Heart right ventricle (tissue), 16 donors: ENCODE measurements around the gene KLF17. TPM values are rescaled to one million over a fixed set of nuclear protein-coding genes. Genes with fewer than 3 reads are reported as not detected.

ENCODE experiments used
- ATAC-seq, 8 donors: fragments of 200-7000 bp; cut with Tn5 transposase; one replicate each; pipeline ENCODE4 v1.9.1; 2020; ENCODE audit warnings: mild to moderate bottlenecking in 8 of 8, moderate library complexity in 8 of 8, moderate number of reproducible peaks in 1 of 8
- DNase-seq, 2 donors: peaks; one replicate each; pipeline ENCODE4 v3.0.0-alpha.2; 2020
- H3K27ac ChIP-seq, 10 donors: fragments of 200-600 bp; sonication (generic) in 2 of 10; one replicate each; pipeline versions ENCODE4 v1.5.0 to v1.8.0; 2020 to 2022; ENCODE audit warnings: mild to moderate bottlenecking in 3 of 10
- H3K27me3 ChIP-seq, 7 donors: fragments of 200-600 bp; one replicate each; pipeline ENCODE4 v1.8.0; 2021 to 2022; ENCODE audit warnings: mild to moderate bottlenecking in 2 of 7
- H3K36me3 ChIP-seq, 9 donors: fragments of 200-600 bp; sonication (generic) in 1 of 9; one replicate each; pipeline versions ENCODE4 v1.5.0 to v1.8.0; 2020 to 2022; ENCODE audit warnings: mild to moderate bottlenecking in 2 of 9
- H3K4me1 ChIP-seq, 9 donors: fragments of 200-600 bp; sonication (generic) in 1 of 9; one replicate each; pipeline versions ENCODE4 v1.5.0 to v1.8.0; 2020 to 2022; ENCODE audit warnings: mild to moderate bottlenecking in 4 of 9
- H3K4me3 ChIP-seq, 10 donors: fragments of 200-600 bp; sonication (generic) in 2 of 10; one replicate each; pipeline versions ENCODE4 v1.5.0 to v1.8.0; 2020 to 2022; ENCODE audit warnings: mild to moderate bottlenecking in 7 of 10, moderate library complexity in 2 of 10
- H3K9me3 ChIP-seq, 11 donors: fragments of 200-600 bp in 10 of 11; sonication (generic) in 2 of 11; one replicate each; pipeline versions ENCODE4 v1.5.0 to v1.8.0; 2013 to 2022; ENCODE audit warnings: mild to moderate bottlenecking in 2 of 11, control low read depth in 1 of 11, moderate library complexity in 1 of 11
- CTCF ChIP-seq, 9 donors: fragments of 200-600 bp; sonication (generic) in 2 of 9; IDR thresholded peaks; one replicate each; pipeline versions ENCODE4 v1.5.0 to v1.8.0; 2021 to 2022; ENCODE audit warnings: antibody characterized with exemption in 9 of 9, mild to moderate bottlenecking in 5 of 9, moderate library complexity in 1 of 9
- WGBS, 2 donors: extraction: QIAGEN DNeasy Blood & Tissue Kit; methylation state at CpG; one replicate each; pipeline ENCODE4 v1.1.7; 2013; ENCODE audit warnings: inconsistent platforms in 1 of 2; 5-methylcytosine and 5-hydroxymethylcytosine counted together
- intact Hi-C, 10 donors: fragments of 100-400 bp; cut with DNase I; formaldehyde crosslinking; loops; one replicate each; pipeline versions ENCODE4 v1.11.1 to v1.14.2; 2022
- polyA plus RNA-seq, 2 donors: library from polyadenylated mRNA; stranded (reverse); fragments of 200-250 nt; gene quantifications; one replicate each; pipeline ENCODE4 v1.2.3, GENCODE V29; 2013
- total RNA-seq, 10 donors: library from RNA; stranded (reverse); fragmentation: NEBNext Ultra II Directional in 3 of 10; extraction: Animal tissue kit (Norgen Biotek cat#: 25700) in 3 of 10; gene quantifications; one replicate each; pipeline versions ENCODE4 v1.2.1 to v1.2.4, GENCODE V29; 2021 to 2023
- donor health status: Arrhythmogenic right ventricular cardiomyopathy.
- donor health status: ischemic (EF 13 %, LVEDD 7.1; RV severe dilation, severe dysfunction).
- donor health status: healthy with polysubstance abuse.
- donor health status: DM: no; HTN: yes; CAD: no.
- donor health status: DM: no; HTN: no; CAD: no.
- donor health status: ischemic (EF 25% LVEDD 6.9; RV normal size, moderate dysfunction).
- donor health status: ischemic (EF 25% LVEDD 5.7; RV mildly dilated, moderate dysfunction).
- donor health status: healthy.
- donor health status: DM: yes; HTN: yes; CAD: no.
- donor health status: Ischemic cardiomyopathy.
- donor health status: ischemic (EF 35%, LVEDD 5.7; RV mildly dilated, moderate dysfunction).
- donor health status: nonischemic (EF 11% LVEDD 7.7; RV severe dilation, severe dysfunction).
- donor health status: DM: yes; HTN: yes; CAD: no.
- donor health status: PGD.
- donor health status: ischemic (EF 29% LVEDD 5.4; RV normal size, mild dysfunction).
- donor health status: nonischemic (EF 23%, LVEDD 6.1; RV moderate dilation, normal function).

The KLF17 gene
- total and polyA plus RNA-seq, 12 donors = 0.01 to 0.12 TPM; not detected in 10

GRCh38 chr1:44108971-44109370 lies 9.7 kb upstream of the KLF17 start:
- no peak for DNase-seq
- H3K4me1 ChIP-seq = no peaks in the 10 kb centered on the region
- 94 to 97% methylated on average over 1 of the region's 1 CpG for WGBS, 2 donors
- intact Hi-C loops = no loop called here
- TF ChIP-seq CTCF (IDR thresholded peaks at IDR 0.05) = no peak
- no peak for ATAC-seq
- peaks cover 0 to 40% (median 8%) of the 10 kb centered on the region in 7 donors for H3K27me3 ChIP-seq
- no peaks in the 10 kb centered on the region for H3K9me3 ChIP-seq
- H3K27ac ChIP-seq = no peak overlapping the region
- no peak overlapping the region for H3K4me3 ChIP-seq
- H3K36me3 ChIP-seq = no peaks in the 10 kb centered on the region

- no peaks in the 10 kb centered on the region for H3K36me3 ChIP-seq
- no peaks in the 10 kb centered on the region for H3K9me3 ChIP-seq
- no peak overlapping the region for H3K4me3 ChIP-seq
- WGBS, 2 donors = 94% methylated on average over 5 of the region's 5 CpGs
- TF ChIP-seq CTCF (IDR thresholded peaks at IDR 0.05) = no peak
- H3K27ac ChIP-seq = no peak overlapping the region
- H3K27me3 ChIP-seq = peaks cover 0 to 27% (median 7%) of the 10 kb centered on the region in 7 donors
- intact Hi-C loops = no loop called here
- no peaks in the 10 kb centered on the region for H3K4me1 ChIP-seq
- ATAC-seq (no peak), DNase-seq (no peak)
Measured at GRCh38 chr1:44110916-44111315, 7.7 kb upstream of the KLF17 start.

- H3K27me3 ChIP-seq = peaks cover 0 to 17% (median 3%) of the 10 kb centered on the region in 7 donors
- no peaks in the 10 kb centered on the region for H3K36me3 ChIP-seq
- TF ChIP-seq CTCF (IDR thresholded peaks at IDR 0.05) = no peak
- DNase-seq (no peak), ATAC-seq (no peak)
- no peaks in the 10 kb centered on the region for H3K9me3 ChIP-seq
- no peak overlapping the region for H3K27ac ChIP-seq
- H3K4me1 ChIP-seq = no peaks in the 10 kb centered on the region
- H3K4me3 ChIP-seq = no peak overlapping the region
- WGBS, 2 donors = 85 to 92% methylated on average over 4 of the region's 4 CpGs
- intact Hi-C loops = no loop called here
Measured at GRCh38 chr1:44111861-44112260, 6.8 kb upstream of the KLF17 start.

- Histone ChIP-seq H3K9me3 (no peaks in the 10 kb centered on the region), H3K4me3 (no peak overlapping the region), H3K36me3 (no peaks in the 10 kb centered on the region), H3K4me1 (no peaks in the 10 kb centered on the region), H3K27ac (no peak overlapping the region), H3K27me3 (peaks cover 0 to 14% (median 3%) of the 10 kb centered on the region in 7 donors)
- WGBS, 2 donors = 81 to 82% methylated on average over 3 of the region's 3 CpGs
- intact Hi-C loops = no loop called here
- TF ChIP-seq CTCF (IDR thresholded peaks at IDR 0.05) = no peak
- DNase-seq = no peak
- no peak for ATAC-seq
Measured at GRCh38 chr1:44112486-44112885, 6.1 kb upstream of the KLF17 start.
